Astrocyte (in vitro differentiated cells and primary cell): ENCODE data around the gene LCE1B. TPM values are rescaled to one million over a fixed set of nuclear protein-coding genes. Genes with fewer than 3 reads are reported as not detected.

Source experiments
- DNase-seq: peaks from one replicate; pipeline ENCODE4 v3.0.0-alpha.2; 2010; ENCODE audit warnings: low read depth
- FAIRE-seq: peaks from 2 replicates; lab custom pipeline; 2011; peaks lifted over from hg19 to GRCh38; lab: Jason Lieb, UNC
- H2AFZ ChIP-seq: 2 replicates; pipeline ENCODE4 v1.6.0; 2012; ENCODE audit warnings: low read depth, low read length, inconsistent platforms
- H3K27ac ChIP-seq: 2 replicates; pipeline ENCODE4 v1.5.1; 2011; ENCODE audit warnings: low read depth, low read length, inconsistent platforms
- H3K27me3 ChIP-seq: 2 replicates; pipeline ENCODE4 v1.6.0; 2011; ENCODE audit warnings: low read length, inconsistent platforms; ENCODE audit not compliant: insufficient read depth
- H3K36me3 ChIP-seq: 2 replicates; pipeline ENCODE4 v1.5.1; 2011; ENCODE audit warnings: low read length, inconsistent platforms; ENCODE audit not compliant: insufficient read depth
- H3K4me1 ChIP-seq: 2 replicates; pipeline ENCODE4 v1.5.1; 2011; ENCODE audit warnings: low read length, inconsistent platforms; ENCODE audit not compliant: insufficient read depth
- H3K4me2 ChIP-seq: 2 replicates; pipeline ENCODE4 v1.6.0; 2012; ENCODE audit warnings: low read length, inconsistent platforms
- H3K4me3 ChIP-seq: 2 replicates; pipeline ENCODE4 v1.5.1; 2011; ENCODE audit warnings: low read depth, mild to moderate bottlenecking, low read length, inconsistent platforms; ENCODE audit not compliant: insufficient read depth
- H3K79me2 ChIP-seq: 2 replicates; pipeline ENCODE4 v1.6.0; 2012; ENCODE audit warnings: mild to moderate bottlenecking, low read length, inconsistent platforms; ENCODE audit not compliant: insufficient read depth
- H3K9ac ChIP-seq: 2 replicates; pipeline ENCODE4 v1.6.0; 2012; ENCODE audit warnings: mild to moderate bottlenecking, low read length, inconsistent platforms
- H3K9me3 ChIP-seq: 2 replicates; pipeline ENCODE4 v1.5.1; 2012; ENCODE audit warnings: low read depth, mild to moderate bottlenecking, low read length, inconsistent platforms; ENCODE audit not compliant: insufficient read depth
- H4K20me1 ChIP-seq: 2 replicates; pipeline ENCODE4 v1.6.0; 2012; ENCODE audit warnings: low read length, inconsistent platforms; ENCODE audit not compliant: insufficient read depth
- H3K27ac Mint-ChIP-seq: one replicate; pipeline ENCODE4 v1.8.0; 2021; ENCODE audit warnings: mild to moderate bottlenecking, mixed read lengths; ENCODE audit not compliant: unreplicated experiment
- H3K27me3 Mint-ChIP-seq: one replicate; pipeline ENCODE4 v1.8.0; 2021; ENCODE audit warnings: low read depth, mixed read lengths; ENCODE audit not compliant: unreplicated experiment
- H3K36me3 Mint-ChIP-seq: one replicate; pipeline ENCODE4 v1.8.0; 2021; ENCODE audit warnings: low read depth, mixed read lengths; ENCODE audit not compliant: unreplicated experiment
- H3K4me1 Mint-ChIP-seq: one replicate; pipeline ENCODE4 v1.8.0; 2021; ENCODE audit warnings: low read depth, mixed read lengths; ENCODE audit not compliant: unreplicated experiment
- H3K4me3 Mint-ChIP-seq: one replicate; pipeline ENCODE4 v1.8.0; 2021; ENCODE audit warnings: mild to moderate bottlenecking, moderate library complexity, mixed read lengths; ENCODE audit not compliant: unreplicated experiment
- H3K9me3 Mint-ChIP-seq: one replicate; pipeline ENCODE4 v1.8.0; 2021; ENCODE audit warnings: mild to moderate bottlenecking, mixed read lengths; ENCODE audit not compliant: unreplicated experiment
- EZH2 ChIP-seq: IDR thresholded peaks from 2 replicates; pipeline ENCODE4 v1.6.1; 2012; ENCODE audit warnings: mild to moderate bottlenecking, low read length, inconsistent platforms; ENCODE audit not compliant: insufficient read depth
- total RNA-seq: library from RNA; stranded (reverse); gene quantifications from 2 replicates; pipeline ENCODE4 v1.2.1, GENCODE V29; 2021
- TF ChIP-seq, protein P1 (sequence below): IDR thresholded peaks from 2 replicates; pipeline ENCODE4 v1.5.1; 2011; ENCODE audit warnings: low read depth, mild to moderate bottlenecking, inconsistent platforms, low read length, moderate library complexity; ENCODE audit not compliant: insufficient read depth

The LCE1B gene
- total RNA-seq, 1 donor from 2014 or later: not detected

DNA sequence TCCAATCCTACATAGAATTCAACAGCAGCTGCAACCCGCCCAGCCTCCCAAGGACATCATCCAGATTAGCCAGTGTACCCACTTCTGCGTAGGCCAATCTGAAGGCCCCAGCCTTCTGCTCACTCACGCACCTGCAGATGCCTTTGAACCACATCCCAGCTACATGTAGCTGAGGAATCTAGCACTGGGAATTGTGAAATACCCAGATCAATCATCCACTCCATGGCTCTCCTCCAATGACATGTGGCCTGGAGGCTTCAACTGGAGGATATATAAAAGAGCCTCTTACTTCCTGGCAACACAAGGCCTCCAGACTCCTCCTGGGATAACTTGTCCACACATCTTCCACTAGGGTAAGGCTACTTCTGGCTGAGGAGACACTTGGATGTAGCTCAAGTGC lies 30.8 kb downstream of the LCE1B start, which contains the start of gene LCE6A:
Gene LCE6A (plus strand): TSS at position 301 of the 400 bp plus-strand sequence. CDS start 665 bp downstream, outside the sequence.
- H3K9me3 ChIP-seq: no peaks in the 10 kb centered on the region
- no peaks in the 10 kb centered on the region for H3K9me3 Mint-ChIP-seq

DNA sequence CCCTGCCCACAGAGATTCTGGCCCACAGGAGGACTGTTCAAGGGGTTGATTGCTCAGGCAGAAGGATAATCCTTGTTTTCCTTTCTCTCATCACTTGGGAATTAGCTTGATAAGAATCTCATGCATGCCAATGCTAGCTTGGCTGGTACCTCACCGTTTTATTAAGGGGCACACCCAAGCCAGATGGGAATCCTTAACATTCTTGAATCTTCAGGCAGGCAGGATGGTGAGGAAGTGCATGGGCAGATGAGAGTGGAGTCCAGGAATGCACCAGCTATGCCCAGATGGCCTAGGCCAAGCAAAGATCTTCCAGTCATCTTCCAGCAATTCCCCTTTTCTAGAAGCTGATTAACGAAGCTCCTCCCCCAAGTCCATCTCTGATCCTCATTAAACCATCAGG lies 43.9 kb downstream of the LCE1B start:
- Histone ChIP-seq H3K4me1 (no peaks in the 10 kb centered on the region), H3K4me3 (no peak overlapping the region), H3K27ac (no peak overlapping the region), H3K79me2 (no peaks in the 10 kb centered on the region), H3K36me3 (no peaks in the 10 kb centered on the region), H3K9ac (no peak overlapping the region), H4K20me1 (no peaks in the 10 kb centered on the region), H3K4me2 (no peak overlapping the region), H3K9me3 (peaks cover 3% of the 10 kb centered on the region), H2AFZ (no peak overlapping the region), H3K27me3 (no peaks in the 10 kb centered on the region)
- DNase-seq (no peak), FAIRE-seq (no peak)
- Mint-ChIP-seq H3K4me1 (no peaks in the 10 kb centered on the region), H3K9me3 (no peaks in the 10 kb centered on the region), H3K27ac (no peak overlapping the region), H3K27me3 (peaks cover 11% of the 10 kb centered on the region), H3K4me3 (no peak overlapping the region), H3K36me3 (no peaks in the 10 kb centered on the region)
- no peak for TF ChIP-seq EZH2
- TF ChIP-seq, protein P1, sequence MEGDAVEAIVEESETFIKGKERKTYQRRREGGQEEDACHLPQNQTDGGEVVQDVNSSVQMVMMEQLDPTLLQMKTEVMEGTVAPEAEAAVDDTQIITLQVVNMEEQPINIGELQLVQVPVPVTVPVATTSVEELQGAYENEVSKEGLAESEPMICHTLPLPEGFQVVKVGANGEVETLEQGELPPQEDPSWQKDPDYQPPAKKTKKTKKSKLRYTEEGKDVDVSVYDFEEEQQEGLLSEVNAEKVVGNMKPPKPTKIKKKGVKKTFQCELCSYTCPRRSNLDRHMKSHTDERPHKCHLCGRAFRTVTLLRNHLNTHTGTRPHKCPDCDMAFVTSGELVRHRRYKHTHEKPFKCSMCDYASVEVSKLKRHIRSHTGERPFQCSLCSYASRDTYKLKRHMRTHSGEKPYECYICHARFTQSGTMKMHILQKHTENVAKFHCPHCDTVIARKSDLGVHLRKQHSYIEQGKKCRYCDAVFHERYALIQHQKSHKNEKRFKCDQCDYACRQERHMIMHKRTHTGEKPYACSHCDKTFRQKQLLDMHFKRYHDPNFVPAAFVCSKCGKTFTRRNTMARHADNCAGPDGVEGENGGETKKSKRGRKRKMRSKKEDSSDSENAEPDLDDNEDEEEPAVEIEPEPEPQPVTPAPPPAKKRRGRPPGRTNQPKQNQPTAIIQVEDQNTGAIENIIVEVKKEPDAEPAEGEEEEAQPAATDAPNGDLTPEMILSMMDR: no peak

More for the DNA sequence above, 30.8 kb downstream of the LCE1B start, which contains the start of gene LCE6A:
- Histone ChIP-seq H3K9ac (no peak within 1 kb of the TSS), H3K4me1 (no peaks in the 10 kb centered on the region), H2AFZ (no peak within 1 kb of the TSS), H3K27me3 (no peaks in the 10 kb centered on the region), H3K79me2 (no peaks in the 10 kb centered on the region), H3K27ac (no peak within 1 kb of the TSS), H3K4me2 (no peak within 1 kb of the TSS), H4K20me1 (no peaks in the 10 kb centered on the region), H3K4me3 (no peak within 1 kb of the TSS), H3K36me3 (no peaks in the 10 kb centered on the region)
- Mint-ChIP-seq H3K4me1 (no peaks in the 10 kb centered on the region), H3K27ac (no peak within 1 kb of the TSS), H3K27me3 (no peaks in the 10 kb centered on the region), H3K36me3 (no peaks in the 10 kb centered on the region), H3K4me3 (no peak within 1 kb of the TSS)
- FAIRE-seq (no peak), DNase-seq (no peak)
- TF ChIP-seq, protein P1: no peak
- TF ChIP-seq EZH2: no peak

DNA sequence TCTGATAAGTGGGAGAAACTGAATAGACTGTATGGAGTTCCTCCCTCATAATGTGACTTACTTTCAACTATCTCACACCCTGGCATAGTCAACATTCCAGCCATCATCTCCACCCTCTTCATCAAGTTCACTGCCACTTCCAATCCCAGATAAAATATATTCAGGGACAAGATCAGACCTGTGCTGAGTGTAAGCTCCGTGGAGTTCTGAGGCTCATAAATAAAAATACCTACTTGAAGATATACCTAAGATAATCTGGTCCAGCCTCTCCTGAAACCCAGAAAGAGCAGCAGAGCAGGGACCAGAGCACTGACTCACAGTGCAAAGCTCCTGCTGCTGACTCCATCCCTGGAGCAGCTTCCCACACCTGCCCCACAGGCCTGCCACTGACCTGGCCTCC lies 46.3 kb downstream of the LCE1B start:
- Histone ChIP-seq H3K4me2 (no peak overlapping the region), H3K27ac (no peak overlapping the region), H3K27me3 (no peaks in the 10 kb centered on the region), H2AFZ (no peak overlapping the region), H4K20me1 (no peaks in the 10 kb centered on the region), H3K36me3 (no peaks in the 10 kb centered on the region), H3K9me3 (peaks cover 3% of the 10 kb centered on the region), H3K4me1 (no peaks in the 10 kb centered on the region), H3K9ac (no peak overlapping the region), H3K79me2 (no peaks in the 10 kb centered on the region), H3K4me3 (no peak overlapping the region)
- Mint-ChIP-seq H3K9me3 (no peaks in the 10 kb centered on the region), H3K27ac (no peak overlapping the region), H3K4me1 (no peaks in the 10 kb centered on the region), H3K4me3 (no peak overlapping the region), H3K36me3 (no peaks in the 10 kb centered on the region), H3K27me3 (peaks cover 14% of the 10 kb centered on the region)
- TF ChIP-seq, protein P1: no peak
- TF ChIP-seq EZH2: no peak
- FAIRE-seq (no peak), DNase-seq (no peak)
